ENCODE results near the gene SLIT3.

DNA sequence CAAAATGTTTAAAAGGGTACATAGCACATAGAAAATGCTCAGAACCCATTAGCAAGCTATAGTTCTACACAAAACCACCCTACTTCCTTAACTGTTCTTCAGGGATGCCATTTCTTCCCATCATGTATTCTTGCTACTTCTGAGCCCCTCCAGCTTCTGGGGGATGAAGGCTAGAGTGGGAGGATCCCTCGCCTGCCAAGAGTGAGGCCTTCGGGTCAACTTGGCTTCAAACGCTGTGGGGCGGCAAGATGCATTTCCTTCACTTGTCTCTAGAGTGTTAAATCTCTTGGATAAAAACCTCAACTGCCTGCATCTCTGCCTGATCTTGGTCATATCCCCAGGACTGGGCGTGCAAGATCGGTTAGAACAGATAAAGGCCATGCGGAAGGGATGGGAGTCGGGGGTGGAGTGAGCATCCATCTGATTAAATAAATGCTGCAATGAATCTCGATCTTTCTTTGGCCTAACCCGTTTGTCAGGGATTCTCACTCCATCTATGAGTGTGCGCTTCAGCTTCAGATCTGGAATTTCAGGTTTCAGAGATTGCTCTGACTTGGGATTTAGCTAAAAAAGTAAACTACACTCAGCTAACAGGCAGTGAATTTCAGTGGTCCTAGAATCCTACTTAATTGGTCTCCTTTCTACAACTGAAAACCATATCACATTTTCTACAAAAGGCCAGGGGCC is 603.8 kb downstream of the SLIT3 start:
- TF ChIP-seq CTCF (IDR thresholded peaks at IDR 0.05; ENCODE audit: extremely low read depth in 1 of 2, insufficient read depth in 1 of 2, low read depth in 1 of 2, low read length in 2 of 2) (no peak), POLR2A (IDR thresholded peaks at IDR 0.05; ENCODE audit: low read depth, low read length) (no peak)
